ENCODE data around the gene GSTA5. TPM values are rescaled to one million over a fixed set of nuclear protein-coding genes. Genes with fewer than 3 reads are reported as not detected.
"Not testable (repeated sequence)": the region's sequence is repeated elsewhere in the genome, so short reads cannot be mapped to it uniquely, and the experiment has no call there.

GSTA5 gene
- total RNA-seq, 1 experiment from 2014 or later, result not detected

DNA sequence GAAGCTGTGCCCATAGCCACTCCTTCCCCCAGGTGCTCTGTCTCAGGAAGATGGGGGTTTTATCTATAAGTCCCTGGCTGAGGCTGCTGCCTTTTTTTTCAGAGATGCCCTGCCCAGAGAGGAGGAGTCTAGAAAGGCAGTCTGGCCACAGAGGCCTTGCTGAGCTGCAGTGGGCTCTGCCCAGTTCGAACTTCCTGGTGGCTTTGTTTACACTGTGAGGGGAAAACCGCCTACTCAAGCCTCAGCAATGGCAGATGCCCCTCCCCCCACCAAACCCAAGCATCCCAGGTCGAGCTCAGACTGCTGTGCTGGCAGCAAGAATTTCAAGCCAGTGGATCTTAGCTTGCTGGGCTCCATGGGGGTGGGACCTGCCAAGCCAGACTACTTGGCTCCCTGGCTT is 15.5 kb upstream of the GSTA5 start:
- not testable (repeated sequence) for H3K27ac ChIP-seq (ENCODE audit: low read length); H2AFZ ChIP-seq (ENCODE audit: low read length); H3K79me2 ChIP-seq (ENCODE audit: low read length); H3K4me3 ChIP-seq (ENCODE audit: low read length); H3K9me3 ChIP-seq (ENCODE audit: low read length); DNase-seq; H4K20me1 ChIP-seq (ENCODE audit: insufficient read depth, low read depth, low read length); H3K4me2 ChIP-seq (ENCODE audit: low read depth, low read length, poor library complexity, severe bottlenecking); H3K9ac ChIP-seq (ENCODE audit: low read length); H3K36me3 ChIP-seq (ENCODE audit: insufficient read depth, low read length); H3K9me2 ChIP-seq (replicated peaks; ENCODE audit: insufficient read depth, low read length); H3K4me1 ChIP-seq (ENCODE audit: low read length); H3K27me3 ChIP-seq (ENCODE audit: low read length)

- Histone ChIP-seq H2AFZ (ENCODE audit: low read length) (no peak overlapping the region), H3K36me3 (ENCODE audit: insufficient read depth, low read length) (no peaks in the 10 kb centered on the region), H3K4me1 (ENCODE audit: low read length) (no peaks in the 10 kb centered on the region), H3K9me3 (ENCODE audit: low read length) (no peaks in the 10 kb centered on the region), H3K27ac (ENCODE audit: low read length) (no peak overlapping the region), H4K20me1 (ENCODE audit: insufficient read depth, low read depth, low read length) (no peaks in the 10 kb centered on the region), H3K9me2 (replicated peaks; ENCODE audit: insufficient read depth, low read length) (no peaks in the 10 kb centered on the region; the same call in 1 of the 2 replicates), H3K9ac (ENCODE audit: low read length) (no peak overlapping the region), H3K4me2 (ENCODE audit: low read depth, low read length, poor library complexity, severe bottlenecking) (no peak overlapping the region), H3K27me3 (ENCODE audit: low read length) (0 out of 2 replicates have a peak, but pooled peaks cover 2% of the 10 kb centered on the region), H3K4me3 (ENCODE audit: low read length) (no peak overlapping the region), H3K79me2 (ENCODE audit: low read length) (no peaks in the 10 kb centered on the region)
- DNase-seq, result no peak
These were observed 8.5 kb upstream of the GSTA5 start for GRCh38 chr6:52849137-52849536.

DNA sequence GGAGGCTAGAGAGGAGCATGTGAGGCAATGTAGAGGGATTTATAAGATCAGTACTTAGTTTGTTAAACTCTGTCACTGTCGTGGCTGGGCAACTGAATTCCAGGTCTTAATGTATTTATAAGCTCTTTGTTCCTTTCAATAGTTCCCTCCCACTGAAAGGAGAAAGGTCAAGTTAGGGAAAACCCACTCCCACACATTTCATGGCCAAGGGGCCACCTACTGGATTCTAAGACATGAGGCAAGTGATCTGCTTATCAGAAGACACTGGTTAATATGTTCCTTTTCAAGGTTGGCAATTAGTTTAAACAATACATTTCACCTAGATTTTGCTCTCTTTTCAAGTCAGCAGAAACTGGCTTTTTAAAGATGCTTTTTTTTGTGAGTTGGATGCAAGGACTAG is 5.4 kb upstream of the GSTA5 start:
- no peaks in the 10 kb centered on the region for H3K4me1 ChIP-seq (ENCODE audit: low read length)
- H3K79me2 ChIP-seq (ENCODE audit: low read length), result no peaks in the 10 kb centered on the region
- DNase-seq, result peak; percentile 4
- H3K4me2 ChIP-seq (ENCODE audit: low read depth, low read length, poor library complexity, severe bottlenecking), result no peak overlapping the region
- no peaks in the 10 kb centered on the region; the same call in 1 of the 2 replicates for H3K9me2 ChIP-seq (replicated peaks; ENCODE audit: insufficient read depth, low read length)
- no peak overlapping the region for H3K9ac ChIP-seq (ENCODE audit: low read length)
- no peaks in the 10 kb centered on the region for H4K20me1 ChIP-seq (ENCODE audit: insufficient read depth, low read depth, low read length)
- H3K4me3 ChIP-seq (ENCODE audit: low read length), result no peak overlapping the region
- H3K36me3 ChIP-seq (ENCODE audit: insufficient read depth, low read length), result no peaks in the 10 kb centered on the region
- no peak overlapping the region for H3K27ac ChIP-seq (ENCODE audit: low read length)
- H3K27me3 ChIP-seq (ENCODE audit: low read length), result 0 out of 2 replicates have a peak, but pooled peaks cover 2% of the 10 kb centered on the region
- no peaks in the 10 kb centered on the region for H3K9me3 ChIP-seq (ENCODE audit: low read length)
- H2AFZ ChIP-seq (ENCODE audit: low read length), result no peak overlapping the region

DNA sequence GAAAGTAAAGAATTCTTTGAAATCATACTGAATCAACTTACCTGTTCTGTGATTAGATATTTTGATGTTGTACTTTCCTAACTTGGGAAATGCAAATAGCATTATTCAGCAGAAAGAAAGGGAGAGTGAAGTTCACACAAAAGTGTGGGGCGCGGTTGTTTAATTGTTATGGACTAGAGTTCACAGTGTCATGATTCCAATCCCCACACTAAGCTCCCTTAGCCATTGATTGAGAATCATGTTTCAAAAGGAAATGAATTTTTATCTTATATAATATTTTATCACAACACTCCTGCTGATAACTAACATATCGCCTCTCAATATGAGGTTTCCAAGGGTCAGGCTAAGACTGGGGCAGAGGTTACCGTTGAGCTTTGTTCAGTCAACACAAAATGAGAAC is 3.0 kb upstream of the GSTA5 start:
- no peaks in the 10 kb centered on the region; the same call in 1 of the 2 replicates for H3K9me2 ChIP-seq (replicated peaks; ENCODE audit: insufficient read depth, low read length)
- no peaks in the 10 kb centered on the region for H3K36me3 ChIP-seq (ENCODE audit: insufficient read depth, low read length)
- H4K20me1 ChIP-seq (ENCODE audit: insufficient read depth, low read depth, low read length), result no peaks in the 10 kb centered on the region
- H3K27me3 ChIP-seq (ENCODE audit: low read length), result 0 out of 2 replicates have a peak, but pooled peaks cover 2% of the 10 kb centered on the region
- DNase-seq, result peak; percentile 7
- no peak overlapping the region for H3K9ac ChIP-seq (ENCODE audit: low read length)
- H3K9me3 ChIP-seq (ENCODE audit: low read length), result no peaks in the 10 kb centered on the region
- H3K27ac ChIP-seq (ENCODE audit: low read length), result no peak overlapping the region
- H2AFZ ChIP-seq (ENCODE audit: low read length), result no peak overlapping the region
- no peak overlapping the region for H3K4me2 ChIP-seq (ENCODE audit: low read depth, low read length, poor library complexity, severe bottlenecking)
- H3K4me1 ChIP-seq (ENCODE audit: low read length), result no peaks in the 10 kb centered on the region
- no peaks in the 10 kb centered on the region for H3K79me2 ChIP-seq (ENCODE audit: low read length)
- no peak overlapping the region for H3K4me3 ChIP-seq (ENCODE audit: low read length)

GRCh38 chr6:52839124-52840055 is 1.2 kb downstream of the GSTA5 start:
- Histone ChIP-seq H3K4me1 (ENCODE audit: low read length) (no peaks in the 10 kb centered on the region), H3K27me3 (ENCODE audit: low read length) (0 out of 2 replicates have a peak, but pooled peaks cover 2% of the 10 kb centered on the region), H3K27ac (ENCODE audit: low read length) (no peak overlapping the region), H4K20me1 (ENCODE audit: insufficient read depth, low read depth, low read length) (no peaks in the 10 kb centered on the region), H3K79me2 (ENCODE audit: low read length) (no peaks in the 10 kb centered on the region), H3K9ac (ENCODE audit: low read length) (no peak overlapping the region), H3K9me3 (ENCODE audit: low read length) (no peaks in the 10 kb centered on the region), H3K9me2 (replicated peaks; ENCODE audit: insufficient read depth, low read length) (no peaks in the 10 kb centered on the region; the same call in 1 of the 2 replicates), H2AFZ (ENCODE audit: low read length) (no peak overlapping the region), H3K4me3 (ENCODE audit: low read length) (no peak overlapping the region), H3K36me3 (ENCODE audit: insufficient read depth, low read length) (no peaks in the 10 kb centered on the region), H3K4me2 (ENCODE audit: low read depth, low read length, poor library complexity, severe bottlenecking) (no peak overlapping the region)
- peak; percentile 70 for DNase-seq

DNA sequence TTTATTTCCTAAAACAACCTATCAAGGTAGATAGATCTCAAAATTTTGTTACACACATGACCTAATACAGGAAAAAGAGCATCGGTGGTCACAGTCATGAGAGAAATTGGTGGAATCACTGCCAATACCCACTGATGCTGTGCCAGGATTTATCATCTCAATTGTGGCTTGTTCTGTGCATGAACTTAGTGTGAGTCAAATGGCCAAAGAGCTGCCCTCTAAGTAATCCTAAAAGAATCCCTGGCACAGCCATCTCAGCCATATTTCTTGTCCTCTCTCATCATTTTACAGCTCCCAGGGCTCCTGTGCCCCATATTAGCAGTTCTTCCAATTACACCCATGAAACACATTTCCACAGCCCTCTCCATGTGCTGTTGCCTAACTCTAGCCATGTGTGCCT is 6.1 kb downstream of the GSTA5 start:
- Histone ChIP-seq H2AFZ (ENCODE audit: low read length) (no peak overlapping the region), H3K9me2 (replicated peaks; ENCODE audit: insufficient read depth, low read length) (no peaks in the 10 kb centered on the region), H3K4me3 (ENCODE audit: low read length) (no peak overlapping the region), H3K4me2 (ENCODE audit: low read depth, low read length, poor library complexity, severe bottlenecking) (no peak overlapping the region), H4K20me1 (ENCODE audit: insufficient read depth, low read depth, low read length) (no peaks in the 10 kb centered on the region), H3K79me2 (ENCODE audit: low read length) (no peaks in the 10 kb centered on the region), H3K36me3 (ENCODE audit: insufficient read depth, low read length) (no peaks in the 10 kb centered on the region), H3K9me3 (ENCODE audit: low read length) (no peaks in the 10 kb centered on the region), H3K27me3 (ENCODE audit: low read length) (no peaks in the 10 kb centered on the region), H3K9ac (ENCODE audit: low read length) (no peak overlapping the region), H3K27ac (ENCODE audit: low read length) (no peak overlapping the region), H3K4me1 (ENCODE audit: low read length) (no peaks in the 10 kb centered on the region)
- DNase-seq, result no peak

DNA sequence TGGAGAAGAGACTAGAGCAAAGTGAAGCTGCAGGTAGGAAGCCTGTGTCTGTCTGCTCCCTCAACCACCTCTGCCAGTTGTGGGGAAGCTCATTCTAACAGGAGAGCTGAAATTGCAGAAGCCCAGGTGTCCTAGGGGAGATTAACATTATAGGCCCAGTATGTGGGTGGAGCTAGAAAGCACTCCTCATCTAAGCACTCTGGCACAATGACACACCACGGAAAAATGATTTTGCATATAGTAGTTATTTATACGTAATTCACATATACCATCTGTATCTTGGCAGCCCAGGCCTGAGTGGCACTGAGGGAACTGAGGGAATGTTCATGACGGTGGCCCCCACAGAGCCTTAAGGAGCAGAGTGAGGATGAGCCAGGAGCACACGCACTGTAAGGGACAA is 9.7 kb downstream of the GSTA5 start:
- not testable (repeated sequence) for H3K9me3 ChIP-seq (ENCODE audit: low read length); H3K27ac ChIP-seq (ENCODE audit: low read length); H2AFZ ChIP-seq (ENCODE audit: low read length); H3K4me1 ChIP-seq (ENCODE audit: low read length); H3K9ac ChIP-seq (ENCODE audit: low read length); H4K20me1 ChIP-seq (ENCODE audit: insufficient read depth, low read depth, low read length); H3K4me3 ChIP-seq (ENCODE audit: low read length); H3K79me2 ChIP-seq (ENCODE audit: low read length); H3K9me2 ChIP-seq (replicated peaks; ENCODE audit: insufficient read depth, low read length); H3K4me2 ChIP-seq (ENCODE audit: low read depth, low read length, poor library complexity, severe bottlenecking); H3K27me3 ChIP-seq (ENCODE audit: low read length); H3K36me3 ChIP-seq (ENCODE audit: insufficient read depth, low read length)
- peak; percentile 31 for DNase-seq

- Histone ChIP-seq H3K27me3 (ENCODE audit: low read length) (no peaks in the 10 kb centered on the region), H3K36me3 (ENCODE audit: insufficient read depth, low read length) (no peaks in the 10 kb centered on the region), H2AFZ (ENCODE audit: low read length) (no peak overlapping the region), H3K4me2 (ENCODE audit: low read depth, low read length, poor library complexity, severe bottlenecking) (no peak overlapping the region), H3K27ac (ENCODE audit: low read length) (no peak overlapping the region), H3K79me2 (ENCODE audit: low read length) (no peaks in the 10 kb centered on the region), H4K20me1 (ENCODE audit: insufficient read depth, low read depth, low read length) (no peaks in the 10 kb centered on the region), H3K4me1 (ENCODE audit: low read length) (no peaks in the 10 kb centered on the region), H3K9me3 (ENCODE audit: low read length) (no peaks in the 10 kb centered on the region), H3K9me2 (replicated peaks; ENCODE audit: insufficient read depth, low read length) (no peaks in the 10 kb centered on the region), H3K9ac (ENCODE audit: low read length) (no peak overlapping the region), H3K4me3 (ENCODE audit: low read length) (no peak overlapping the region)
- no peak for DNase-seq
These were observed 11.4 kb downstream of the GSTA5 start for GRCh38 chr6:52829046-52829817.
